Measurements from ENCODE around the gene PASK.

The PASK gene

DNA sequence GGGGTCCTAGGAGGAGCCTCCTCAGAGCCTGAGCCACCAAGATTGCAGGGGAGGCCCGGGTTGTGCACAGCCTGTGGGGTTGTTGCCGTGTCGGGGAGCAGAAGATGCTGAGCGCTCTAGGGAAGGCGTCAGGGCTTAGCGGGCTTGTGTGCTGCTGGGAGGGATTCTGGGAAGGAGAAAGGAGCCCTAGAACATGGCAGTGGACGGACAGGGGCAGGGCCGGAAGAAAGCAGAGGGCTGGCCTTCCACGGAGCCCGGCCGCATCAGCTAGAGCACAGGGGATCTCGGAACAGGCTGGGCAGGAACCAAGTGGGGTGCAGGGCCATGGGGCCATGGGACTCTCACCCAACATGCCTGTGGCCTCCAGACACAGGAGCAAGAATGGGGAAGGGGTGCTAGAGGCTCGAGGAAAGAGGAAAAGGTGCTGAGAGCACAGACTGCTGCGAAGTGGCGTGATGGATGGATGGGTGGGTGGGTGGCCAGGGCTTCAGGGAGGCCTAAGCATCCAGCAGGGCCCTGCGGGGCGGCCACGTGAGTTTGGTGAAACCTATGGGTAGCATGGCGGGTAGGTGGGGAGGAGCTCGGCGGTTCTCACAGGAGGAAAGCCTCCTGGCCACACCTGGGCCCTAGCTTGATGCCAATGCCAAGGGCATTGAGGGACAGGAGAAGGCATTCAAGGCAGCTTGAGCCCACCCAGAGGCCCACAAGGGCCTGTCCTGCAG, 82.9 kb downstream of the PASK start:
- no peak for DNase-seq

DNA sequence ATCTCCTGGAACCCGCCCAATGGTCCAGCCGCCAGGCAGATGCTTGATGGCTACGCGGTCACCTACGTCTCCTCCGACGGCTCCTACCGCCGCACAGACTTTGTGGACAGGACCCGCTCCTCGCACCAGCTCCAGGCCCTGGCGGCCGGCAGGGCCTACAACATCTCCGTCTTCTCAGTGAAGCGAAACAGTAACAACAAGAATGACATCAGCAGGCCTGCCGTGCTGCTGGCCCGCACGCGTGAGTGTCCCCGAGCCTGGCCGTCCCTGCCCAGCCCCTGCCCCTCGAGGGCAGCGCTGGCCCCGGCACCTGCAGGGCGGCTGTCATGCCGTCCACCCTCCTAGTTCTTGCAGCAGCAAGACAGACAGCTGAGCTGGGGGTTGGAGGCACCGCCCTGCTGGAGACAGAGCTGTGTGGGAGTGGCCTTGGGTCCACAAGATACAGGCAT, 83.9 kb downstream of the PASK start:
- DNase-seq: no peak

DNA sequence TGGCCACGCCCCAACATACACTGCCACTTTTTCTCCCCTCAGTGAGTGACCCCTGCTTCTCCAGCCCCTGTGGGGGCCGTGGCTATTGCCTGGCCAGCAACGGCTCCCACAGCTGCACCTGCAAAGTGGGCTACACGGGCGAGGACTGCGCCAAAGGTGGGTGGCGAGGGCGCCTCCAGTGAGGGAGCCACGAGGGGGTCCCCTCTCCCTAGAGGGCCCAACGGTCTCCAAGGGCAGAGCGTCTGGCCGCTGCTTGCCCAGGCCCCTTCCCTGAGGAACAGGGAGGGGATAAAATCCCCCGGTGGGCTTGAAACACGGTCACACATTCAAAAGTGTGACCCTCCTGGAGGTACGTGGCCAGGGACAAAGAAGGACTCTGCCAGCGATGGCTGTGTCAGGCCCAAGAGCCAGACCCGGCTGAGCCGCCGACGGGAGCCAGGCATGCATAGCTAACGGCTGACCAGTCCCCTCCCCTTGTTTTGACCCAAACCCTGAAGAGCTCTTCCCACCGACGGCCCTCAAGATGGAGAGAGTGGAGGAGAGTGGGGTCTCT, 84.4 kb downstream of the PASK start:
- DNase-seq: no peak

DNA sequence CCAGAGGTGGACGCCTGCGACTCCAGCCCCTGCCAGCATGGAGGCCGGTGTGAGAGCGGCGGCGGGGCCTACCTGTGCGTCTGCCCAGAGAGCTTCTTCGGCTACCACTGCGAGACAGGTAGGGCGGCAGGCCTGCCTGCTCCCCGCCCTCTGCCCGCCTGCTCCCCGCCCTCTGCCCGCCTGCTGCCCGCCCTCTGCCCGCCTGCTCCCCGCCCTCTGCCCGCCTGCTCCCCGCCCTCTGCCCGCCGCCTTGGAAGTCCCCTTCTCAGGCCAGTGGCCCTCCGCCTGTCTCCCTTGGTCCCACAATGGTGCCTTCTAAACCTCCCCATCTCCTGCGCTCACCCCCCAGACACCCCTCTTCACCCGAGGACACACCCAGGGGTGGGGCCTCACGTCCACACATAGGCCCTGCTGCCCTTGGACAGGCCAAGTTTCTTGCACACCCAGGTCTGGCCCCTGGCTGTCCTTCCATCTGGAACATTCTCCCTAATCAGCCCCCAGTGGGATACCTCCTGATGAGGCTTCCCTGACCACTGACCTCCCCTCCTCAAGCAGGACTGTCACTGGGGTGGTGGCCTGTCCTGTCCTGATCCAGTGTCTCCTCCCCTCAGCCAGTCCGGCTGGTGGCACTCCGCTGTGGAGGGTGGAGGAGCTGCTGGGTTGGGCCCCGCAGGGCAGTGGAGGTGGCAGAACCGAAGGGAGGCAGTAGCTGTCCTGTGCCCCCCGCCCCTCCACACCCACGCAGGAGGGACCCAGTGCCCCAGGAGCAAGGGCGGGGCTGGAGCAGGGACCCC, 85.1 kb downstream of the PASK start:
- DNase-seq: no peak

DNA sequence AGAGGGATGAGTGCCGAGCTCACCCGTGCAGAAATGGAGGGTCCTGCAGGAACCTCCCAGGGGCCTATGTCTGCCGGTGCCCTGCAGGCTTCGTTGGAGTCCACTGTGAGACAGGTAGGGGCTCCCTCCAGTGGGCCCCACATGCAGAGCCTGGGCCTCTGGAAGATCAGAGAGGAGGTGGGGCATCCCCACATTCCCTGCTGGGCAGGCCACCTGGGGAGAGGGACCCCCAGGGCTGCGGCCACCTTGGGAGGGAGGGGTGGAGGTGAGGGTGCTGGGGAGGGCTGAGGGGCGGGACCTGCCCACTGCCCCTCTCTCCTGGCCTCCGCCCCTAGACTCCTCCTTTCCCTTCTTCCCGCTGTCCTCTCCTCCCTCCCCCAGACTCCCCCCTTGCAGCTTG, 85.7 kb downstream of the PASK start:
- DNase-seq: no peak

DNA sequence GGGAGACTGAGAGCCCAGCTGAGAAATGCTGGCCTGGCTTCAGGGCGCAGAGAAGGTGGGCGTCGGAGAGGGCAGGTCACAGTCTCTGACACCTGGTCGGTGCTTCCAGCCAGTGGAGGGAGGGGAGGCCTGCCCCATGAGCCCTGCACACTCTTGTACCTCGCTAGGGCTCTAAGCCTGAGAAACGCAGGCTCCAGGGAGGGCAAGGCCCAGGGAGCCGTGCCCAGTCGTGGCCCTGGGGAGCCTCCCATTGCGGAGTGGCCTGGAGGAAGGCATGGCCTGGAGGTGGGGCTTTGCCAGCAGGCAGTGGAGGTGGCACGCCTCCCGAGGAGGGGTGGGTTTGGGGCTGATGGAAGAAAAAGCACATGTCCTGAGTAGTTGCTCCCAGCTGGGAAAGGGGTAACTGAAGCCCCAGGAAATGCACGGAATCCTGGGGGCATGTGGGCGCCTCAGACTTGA, 86.2 kb downstream of the PASK start:
- no peak for DNase-seq

DNA sequence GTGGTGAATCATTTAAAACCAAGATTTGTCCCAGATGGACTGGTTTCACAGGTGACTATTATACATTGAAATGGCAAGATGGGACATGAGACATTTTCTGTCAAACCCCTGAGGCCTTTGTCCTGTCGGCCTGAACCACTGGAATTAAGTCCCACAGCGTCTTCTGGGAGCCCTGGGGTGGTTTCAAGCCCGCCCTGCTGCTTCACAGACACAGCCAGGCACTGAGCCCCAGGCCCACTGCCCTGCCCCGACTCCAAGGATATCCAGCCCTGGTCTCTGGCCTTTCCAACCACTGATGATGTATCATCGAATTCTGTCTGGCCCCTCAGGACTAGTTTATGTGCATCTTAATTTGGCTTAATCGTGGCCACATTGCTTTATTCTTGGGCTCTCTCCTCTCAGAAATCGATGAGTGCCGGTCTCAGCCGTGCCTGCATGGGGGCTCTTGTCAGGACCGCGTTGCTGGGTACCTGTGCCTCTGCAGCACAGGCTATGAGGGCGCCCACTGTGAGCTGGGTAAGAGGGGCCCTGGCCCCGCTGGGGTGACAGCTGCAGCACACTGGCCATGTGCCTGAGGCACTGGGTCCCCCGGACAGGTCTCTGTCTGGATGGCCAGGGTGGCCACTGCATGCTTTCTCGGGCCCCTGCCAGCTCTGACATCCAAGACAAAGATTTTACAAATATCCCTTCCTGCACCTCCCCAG, 86.7 kb downstream of the PASK start:
- no peak for DNase-seq

DNA sequence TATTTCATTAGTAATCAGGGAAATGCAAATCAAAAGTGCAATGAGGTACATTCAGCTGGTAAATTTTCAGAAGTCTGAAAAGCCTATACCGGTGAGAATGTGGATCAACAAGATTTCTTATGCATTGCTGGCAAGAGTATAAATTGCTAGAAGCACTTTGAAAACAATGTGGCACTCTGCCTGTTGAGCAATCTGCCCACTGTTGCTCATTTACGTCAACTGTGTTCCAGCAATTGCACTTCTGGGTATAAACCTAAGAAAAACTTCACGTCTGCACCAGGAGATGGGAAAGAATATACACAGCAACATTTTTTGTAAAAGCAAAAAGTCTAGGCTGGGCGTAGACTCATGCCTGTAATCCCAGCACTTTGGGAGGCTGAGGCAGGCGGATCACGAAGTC, 88.0 kb downstream of the PASK start:
- DNase-seq: no peak

Data from right kidney (tissue), 1 donor.